ENCODE results near the gene ATP2A3.

ATP2A3 gene

DNA sequence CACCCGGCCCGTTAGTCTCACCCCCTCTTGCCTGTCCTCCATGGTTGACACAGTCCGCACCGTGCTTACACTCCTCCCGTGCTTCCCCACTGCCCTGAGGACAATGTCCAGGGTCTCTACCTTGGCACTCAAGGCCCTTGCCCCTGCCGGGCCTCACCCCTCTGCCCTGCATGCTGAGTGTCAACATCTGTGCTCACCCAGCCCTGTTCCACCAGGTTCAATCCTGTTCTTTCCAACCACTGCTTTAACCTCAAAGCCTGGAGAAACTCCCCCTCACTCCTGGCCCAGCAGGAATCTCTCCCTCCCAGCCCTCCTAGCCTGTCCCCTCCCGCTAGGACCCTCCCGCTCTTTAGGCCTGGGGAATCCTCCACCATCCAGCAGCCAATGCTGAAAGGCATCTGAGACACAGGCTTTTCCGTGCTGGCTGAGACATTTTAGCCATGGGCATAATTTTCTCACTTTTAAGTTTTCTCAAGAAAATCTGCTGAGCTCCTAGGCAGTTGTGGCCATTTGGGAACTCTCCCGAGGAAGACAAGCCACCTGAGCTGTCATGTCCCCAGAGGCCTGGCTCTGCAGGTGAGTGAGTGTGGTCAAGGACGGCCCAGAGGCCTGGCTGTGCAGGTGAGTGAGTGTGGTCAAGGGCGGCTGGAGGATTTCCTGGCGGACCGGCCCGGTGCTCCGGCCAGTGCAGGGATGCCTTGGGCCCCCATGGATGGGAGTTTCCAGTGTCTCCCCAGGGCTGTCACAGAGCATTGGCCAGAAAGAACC is 37.2 kb downstream of the ATP2A3 start:
- no peak for DNase-seq (ENCODE audit: low spot score)

DNA sequence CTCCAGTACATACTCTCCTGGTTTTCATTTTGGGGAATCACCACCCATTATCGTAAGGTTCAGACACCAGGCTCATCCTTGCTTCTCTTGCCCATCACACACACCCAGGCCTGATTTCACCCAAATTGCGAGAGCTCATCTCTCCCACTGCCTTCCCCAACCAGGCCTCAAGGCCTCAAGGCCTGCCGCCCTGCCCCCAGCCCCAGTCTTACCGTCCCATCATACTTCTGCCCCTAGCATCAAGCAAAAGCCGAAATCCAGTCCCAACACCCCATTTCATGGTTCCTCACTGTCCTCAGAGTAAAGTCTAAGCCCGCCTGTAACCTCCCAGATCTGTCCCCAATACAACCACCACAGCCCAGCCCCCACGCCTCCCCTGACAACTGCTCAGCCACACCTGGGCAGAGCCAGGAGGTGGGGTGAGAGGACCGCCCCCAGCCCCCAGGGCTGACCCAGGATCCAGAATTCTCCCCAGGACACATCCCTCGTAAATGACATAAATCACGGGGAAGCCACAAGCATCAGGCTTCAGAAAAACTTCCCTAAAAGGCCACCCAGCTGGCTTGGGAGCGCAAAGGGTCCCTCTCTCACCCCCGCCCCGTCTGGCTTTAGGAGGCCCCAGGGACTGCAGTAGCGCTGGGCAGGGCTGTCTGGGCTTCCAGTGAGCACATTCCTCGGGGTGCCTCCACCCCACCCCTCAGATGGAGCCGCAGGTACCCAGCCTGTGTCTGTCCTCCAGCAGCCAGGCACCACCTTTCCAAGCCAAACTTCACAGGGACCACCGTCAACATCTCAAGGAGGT is 38.4 kb downstream of the ATP2A3 start:
- DNase-seq (ENCODE audit: low spot score): no peak

DNA sequence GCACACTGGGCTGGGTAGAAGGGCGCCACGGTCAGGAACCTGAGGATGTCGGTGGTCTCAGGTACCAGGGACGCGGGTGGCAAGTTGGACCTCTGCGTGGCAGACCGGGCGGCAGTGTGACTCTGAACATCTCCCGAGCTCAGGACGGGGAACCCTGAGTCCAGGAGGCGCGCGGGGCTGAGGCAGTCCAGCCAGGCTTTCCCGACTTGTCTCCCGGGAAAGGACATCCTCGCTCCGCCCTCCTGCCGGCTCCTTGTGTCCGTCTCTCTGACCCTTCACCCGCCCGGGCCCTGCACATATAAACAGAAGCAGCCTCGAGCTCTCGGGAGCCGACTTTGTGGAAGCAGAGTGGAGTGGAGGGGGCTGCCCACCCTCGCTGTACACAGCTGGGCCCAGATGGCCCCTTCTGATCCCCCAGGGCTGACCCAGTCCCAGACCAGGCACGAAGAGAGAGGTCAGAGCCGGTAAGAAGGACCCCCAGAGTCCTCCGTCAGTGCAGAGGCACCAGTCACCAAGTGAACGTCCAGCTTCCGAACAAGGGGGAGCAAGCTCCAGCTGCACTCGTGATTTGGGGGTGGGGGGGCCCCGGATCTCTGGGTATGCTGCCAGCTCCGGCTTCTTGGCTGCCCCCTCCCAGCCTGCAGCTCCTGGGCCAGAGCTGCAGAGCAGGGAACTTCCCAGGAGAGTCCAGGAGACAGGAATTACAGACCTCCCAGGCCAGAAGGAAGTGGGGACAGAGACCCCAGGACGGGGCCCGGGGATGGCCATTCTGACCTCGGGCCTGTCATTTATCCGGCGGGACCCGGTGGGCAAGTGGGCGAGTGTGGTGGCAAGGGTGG is 39.5 kb downstream of the ATP2A3 start:
- no peak for DNase-seq (ENCODE audit: low spot score)

DNA sequence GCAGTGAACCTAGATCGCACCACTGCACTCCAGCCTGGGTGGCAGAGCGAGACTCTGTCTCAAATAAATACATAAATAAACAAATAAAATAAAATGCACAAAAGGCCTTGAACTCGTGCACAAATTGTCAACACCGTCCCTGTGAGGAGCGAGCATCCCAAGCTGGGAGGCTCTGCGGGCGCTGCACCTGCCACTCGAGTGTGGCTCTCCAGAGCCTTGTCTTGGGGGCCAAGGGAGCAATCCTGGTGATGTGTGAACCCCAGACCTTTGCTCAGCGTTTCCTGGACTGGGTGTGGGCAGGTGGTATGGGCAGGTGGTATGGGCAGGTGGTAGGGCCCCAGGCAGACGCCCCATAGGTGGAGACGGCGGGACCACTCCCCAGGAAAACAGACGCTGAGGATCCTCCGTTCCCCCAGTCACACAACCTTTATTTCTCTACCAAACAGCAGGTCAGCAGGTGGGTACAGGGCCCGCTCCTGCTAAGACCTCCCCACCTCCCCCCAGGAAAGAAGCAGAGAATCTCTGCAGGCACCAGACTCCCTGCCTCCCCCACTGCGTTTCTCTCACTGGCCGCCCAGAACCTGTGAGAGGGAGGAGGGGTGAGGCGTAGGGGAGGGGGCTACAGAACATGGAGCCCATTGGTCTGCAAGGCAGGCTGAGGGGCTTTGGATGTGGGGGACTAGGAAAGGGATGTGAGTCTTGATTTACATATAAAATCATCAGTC is 40.6 kb downstream of the ATP2A3 start:
- no peak for DNase-seq (ENCODE audit: low spot score)

DNA sequence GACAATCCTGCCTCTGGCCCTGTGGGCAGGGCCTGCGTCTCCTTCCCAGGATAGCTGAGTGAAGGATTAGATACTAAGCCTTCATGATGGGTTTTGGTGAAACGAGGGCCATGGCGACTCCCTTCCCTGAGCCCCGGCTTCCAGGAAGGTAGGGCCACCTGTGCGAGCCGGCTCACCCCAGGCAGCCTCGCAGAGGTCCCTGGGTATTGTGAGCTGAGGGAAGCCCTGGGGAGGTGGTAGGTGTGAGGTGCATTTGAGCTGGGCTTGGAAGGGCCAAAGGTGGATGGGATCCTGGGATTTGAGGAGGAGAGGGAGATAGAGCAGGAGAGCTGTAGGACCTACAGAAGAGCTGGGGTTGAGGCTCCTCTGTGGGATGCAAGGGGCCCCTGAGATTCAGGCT is 41.5 kb downstream of the ATP2A3 start:
- no peak for DNase-seq (ENCODE audit: low spot score)

DNA sequence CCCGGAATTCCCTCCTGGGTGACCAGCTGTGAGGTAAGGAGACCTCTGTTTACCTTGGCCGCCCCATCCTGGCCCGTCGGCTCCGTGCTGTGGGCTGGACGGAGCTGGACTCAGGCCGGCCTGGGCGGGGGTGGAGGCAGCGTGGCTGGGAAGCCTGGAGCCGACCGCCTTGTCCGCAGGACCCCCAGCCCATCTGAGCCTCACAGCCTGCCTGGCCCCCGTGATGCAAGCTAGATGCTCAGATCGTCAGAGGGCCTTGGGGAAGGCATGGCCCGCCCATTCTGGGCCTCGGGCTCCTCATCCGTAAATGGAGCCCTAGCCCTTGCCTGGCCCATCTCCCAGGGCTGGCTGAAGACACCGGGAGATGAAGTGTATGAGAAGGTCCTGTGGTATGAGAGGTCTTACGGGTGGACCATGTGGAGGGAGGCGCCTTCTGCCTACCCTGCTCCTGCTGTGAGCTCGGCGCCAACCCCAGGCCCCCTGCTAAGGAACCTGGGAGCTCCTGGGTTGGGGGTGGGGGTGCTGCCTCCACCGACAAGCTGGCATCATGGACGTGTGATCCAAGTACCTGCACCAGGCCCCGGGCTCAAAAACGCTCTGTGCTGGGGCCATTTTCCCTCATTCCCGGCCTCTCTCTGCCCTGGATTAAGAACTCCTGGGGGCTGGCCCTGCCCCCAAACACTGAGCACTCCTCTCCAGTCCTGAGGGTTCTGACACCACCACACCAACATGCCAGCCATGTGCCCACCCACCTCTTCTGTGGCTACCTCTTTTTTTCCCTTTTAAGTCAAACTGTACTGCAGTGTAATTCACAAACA is 42.5 kb downstream of the ATP2A3 start:
- no peak for DNase-seq (ENCODE audit: low spot score)

DNA sequence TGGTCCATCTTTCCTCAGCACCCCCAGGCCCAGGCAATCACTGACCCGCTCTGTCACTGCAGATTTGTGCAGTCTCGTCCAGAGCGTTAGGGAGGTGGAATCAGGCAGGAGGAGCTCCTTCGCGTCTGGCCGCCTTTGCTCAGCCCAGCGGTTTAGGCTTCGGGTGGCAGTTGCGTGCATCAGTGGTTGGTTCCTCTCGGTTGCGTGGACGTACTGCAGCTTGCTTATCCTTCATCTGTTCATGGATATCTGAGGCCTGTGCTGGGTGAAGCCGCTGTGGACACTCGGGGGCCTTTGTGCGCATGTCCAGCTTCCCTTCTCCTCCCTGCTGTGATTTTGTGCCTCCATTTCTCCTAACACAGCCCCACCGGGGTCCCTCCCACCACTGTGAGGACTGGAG is 43.2 kb downstream of the ATP2A3 start:
- peak; percentile 31 for DNase-seq (ENCODE audit: low spot score)

DNA sequence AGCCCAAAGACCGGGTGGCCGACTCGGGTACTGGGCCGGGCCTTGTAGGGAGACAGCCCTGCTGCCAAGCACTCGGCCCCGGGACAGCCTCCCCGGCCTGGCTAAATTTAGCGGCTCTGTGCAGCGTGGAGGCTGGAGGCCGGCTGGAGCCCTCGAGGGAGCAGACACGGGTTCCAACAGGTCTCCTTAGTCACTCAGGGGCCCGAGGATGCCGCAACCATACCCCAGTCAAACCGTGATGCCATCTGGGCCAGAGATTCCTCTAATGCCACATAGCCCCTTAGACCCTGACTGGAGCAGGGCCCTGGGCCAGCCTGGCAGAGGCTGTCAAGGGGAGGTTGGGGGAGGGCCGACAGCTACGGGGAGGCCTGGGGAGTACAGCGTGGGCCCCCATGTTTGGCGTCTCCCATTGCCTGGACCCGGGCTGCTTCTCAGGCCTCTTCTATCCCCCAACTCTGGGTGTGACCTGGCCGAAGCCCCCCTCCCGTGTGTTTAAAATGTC is 45.1 kb downstream of the ATP2A3 start:
- no peak for DNase-seq (ENCODE audit: low spot score)

DNA sequence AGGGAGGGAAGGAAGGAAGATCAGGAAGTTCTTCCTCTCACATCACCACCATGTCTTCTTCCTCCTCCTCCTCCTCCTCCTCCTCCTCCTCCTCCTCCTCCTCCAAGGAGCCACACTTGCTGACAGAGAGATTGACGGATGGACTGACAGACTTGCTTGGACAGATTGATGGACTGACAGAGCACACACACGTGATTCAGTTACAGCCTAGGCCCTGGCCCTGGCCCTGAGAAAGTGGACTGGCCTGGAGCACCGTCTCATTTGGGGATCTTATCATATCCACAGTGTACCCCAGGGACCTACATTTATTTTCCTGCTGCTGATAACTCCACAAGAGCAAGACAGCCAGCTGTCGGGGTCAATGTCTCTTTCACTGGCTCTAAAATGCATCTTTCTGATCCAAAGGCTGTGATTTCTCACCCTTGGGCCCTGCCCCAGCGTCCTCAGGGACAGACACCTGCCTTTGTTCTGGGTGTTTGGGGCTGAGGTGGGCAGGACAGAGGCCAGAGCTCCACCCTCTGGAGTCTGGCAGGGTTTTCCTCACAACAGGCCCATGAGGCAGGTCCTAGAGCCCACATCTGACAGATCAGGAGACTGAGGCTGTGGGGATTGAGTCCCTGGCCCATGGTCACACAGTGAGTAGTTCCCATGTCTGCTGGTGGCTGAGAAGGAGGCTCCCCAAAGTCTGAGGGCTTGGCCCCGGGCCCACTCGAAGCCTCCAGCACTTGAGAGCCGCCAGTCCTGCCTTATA is 45.7 kb downstream of the ATP2A3 start:
- DNase-seq (ENCODE audit: low spot score): no peak

DNA sequence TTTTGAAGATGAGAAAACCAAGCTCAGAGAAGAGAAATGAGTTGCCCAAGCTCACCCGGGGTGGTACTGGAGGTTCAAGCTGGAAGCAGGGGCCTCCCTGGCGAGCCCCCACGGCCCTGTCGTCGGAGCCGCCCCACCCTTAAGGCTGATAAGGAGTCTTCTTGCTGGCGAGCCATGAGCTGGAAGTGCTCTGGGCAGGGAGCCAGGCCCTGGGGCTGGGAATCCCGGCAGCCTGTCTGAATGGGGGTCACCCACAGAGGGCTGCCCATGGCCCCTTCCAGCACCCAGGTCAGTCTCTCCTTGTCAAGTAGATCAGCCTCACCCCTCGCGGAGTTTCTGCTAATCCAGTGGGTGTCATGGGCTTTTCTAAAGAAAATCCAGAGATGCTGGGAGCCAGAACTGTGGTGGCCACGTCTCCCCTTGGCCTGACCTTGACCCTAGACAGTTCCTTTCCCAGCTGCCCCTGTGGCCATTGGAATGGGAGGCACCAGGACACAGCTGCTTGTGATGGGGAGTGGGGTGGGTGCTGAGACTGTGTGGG is 46.8 kb downstream of the ATP2A3 start:
- peak; percentile 38 for DNase-seq (ENCODE audit: low spot score)

DNA sequence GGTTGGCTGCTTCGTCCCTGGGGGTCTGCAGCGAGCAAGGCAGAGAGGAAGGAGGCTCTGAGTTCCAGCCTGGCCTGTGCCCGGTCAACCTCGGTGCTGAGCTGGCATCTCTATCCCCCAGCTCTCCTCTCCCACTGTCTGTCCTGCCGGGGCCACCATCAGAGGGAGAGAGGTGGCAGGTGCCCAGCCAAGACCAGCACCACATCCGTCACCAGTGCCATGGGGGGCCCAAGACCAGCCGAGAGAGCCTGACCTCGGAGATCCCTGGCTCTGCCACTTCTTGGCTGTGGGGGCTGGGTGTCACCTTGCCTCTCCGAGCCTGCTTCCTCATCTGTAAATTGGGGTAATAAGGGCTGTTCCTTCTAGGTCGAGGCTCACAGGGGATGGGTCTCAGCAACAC is 47.4 kb downstream of the ATP2A3 start:
- DNase-seq (ENCODE audit: low spot score): no peak

DNA sequence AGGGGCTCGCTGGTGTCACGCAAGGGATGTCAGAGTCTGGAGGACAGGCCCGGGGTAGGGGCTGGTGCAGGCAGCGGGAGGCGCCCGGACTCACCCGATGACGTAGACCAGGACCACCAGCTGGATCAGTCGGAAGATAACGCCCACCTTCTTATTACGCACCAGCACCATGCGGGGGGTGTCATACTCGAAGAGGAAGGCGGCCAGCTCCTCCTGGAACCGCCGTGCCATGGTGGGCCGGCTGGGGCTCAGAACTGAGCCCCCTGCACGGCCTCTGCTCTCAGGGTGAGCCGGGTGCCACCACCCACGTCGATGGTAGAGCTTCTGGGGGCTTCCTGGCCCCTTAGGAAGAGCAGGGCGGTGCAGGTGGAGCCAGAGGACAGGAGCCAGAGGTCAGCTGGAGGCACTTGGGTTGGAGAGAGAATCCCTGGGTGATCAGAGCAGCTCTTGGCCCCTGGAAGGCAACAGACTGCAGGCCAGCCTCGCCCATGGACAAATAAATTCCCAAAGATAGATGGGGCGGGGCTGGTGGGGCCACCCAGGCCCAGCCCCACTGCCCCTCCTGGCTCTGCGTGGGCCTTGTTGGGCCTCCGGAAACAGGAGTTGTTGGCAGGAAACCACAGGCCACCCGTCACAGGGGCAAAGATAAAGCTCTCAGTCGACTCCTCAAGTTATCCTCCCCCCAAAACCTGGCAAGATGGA is 48.1 kb downstream of the ATP2A3 start, which contains the start of gene P2RX1:
P2RX1 (minus strand) TSS at position 471 of the 702 bp plus-strand sequence; CDS start at position 231, 240 bp downstream.
- DNase-seq (ENCODE audit: low spot score): no peak

DNA sequence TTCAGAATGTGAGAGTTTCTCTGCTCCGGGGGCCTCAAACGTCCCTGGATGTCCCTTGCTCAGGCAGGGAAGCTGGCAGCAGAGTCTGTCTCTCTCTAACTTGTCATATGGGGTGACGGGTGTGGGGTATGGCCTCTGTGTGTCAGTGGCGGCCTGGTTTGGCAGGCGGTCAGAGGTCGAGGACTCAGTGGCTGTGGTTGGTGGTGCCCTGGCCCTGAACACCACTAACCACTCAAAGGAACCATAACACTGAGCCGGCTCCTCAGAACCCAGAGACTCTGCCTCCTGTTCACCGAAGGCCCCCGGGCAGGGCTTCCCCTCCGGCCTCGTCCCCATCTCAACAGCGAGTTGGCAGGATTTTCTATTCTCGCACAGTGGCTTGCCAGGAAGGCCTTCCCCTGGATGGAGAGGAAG is 48.6 kb downstream of the ATP2A3 start:
- DNase-seq (ENCODE audit: low spot score): no peak

DNA sequence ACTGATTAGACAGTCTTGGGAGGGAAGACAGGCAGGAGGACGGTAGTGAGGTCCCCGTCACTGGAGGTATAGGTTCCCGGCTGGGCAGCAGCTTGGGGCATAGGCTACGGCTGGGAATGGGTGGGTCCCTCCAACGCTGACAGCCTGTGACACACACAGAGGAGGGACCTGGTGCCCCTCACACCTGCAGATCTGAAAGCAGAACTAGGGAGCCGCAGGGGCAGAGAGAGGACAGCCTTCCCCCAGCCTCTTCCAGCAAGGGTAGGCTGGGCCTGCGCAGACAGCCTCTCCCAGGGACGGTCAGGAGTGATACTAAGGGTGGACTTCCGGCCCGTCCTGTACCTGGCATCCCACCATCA is 49.9 kb downstream of the ATP2A3 start:
- no peak for DNase-seq (ENCODE audit: low spot score)

DNA sequence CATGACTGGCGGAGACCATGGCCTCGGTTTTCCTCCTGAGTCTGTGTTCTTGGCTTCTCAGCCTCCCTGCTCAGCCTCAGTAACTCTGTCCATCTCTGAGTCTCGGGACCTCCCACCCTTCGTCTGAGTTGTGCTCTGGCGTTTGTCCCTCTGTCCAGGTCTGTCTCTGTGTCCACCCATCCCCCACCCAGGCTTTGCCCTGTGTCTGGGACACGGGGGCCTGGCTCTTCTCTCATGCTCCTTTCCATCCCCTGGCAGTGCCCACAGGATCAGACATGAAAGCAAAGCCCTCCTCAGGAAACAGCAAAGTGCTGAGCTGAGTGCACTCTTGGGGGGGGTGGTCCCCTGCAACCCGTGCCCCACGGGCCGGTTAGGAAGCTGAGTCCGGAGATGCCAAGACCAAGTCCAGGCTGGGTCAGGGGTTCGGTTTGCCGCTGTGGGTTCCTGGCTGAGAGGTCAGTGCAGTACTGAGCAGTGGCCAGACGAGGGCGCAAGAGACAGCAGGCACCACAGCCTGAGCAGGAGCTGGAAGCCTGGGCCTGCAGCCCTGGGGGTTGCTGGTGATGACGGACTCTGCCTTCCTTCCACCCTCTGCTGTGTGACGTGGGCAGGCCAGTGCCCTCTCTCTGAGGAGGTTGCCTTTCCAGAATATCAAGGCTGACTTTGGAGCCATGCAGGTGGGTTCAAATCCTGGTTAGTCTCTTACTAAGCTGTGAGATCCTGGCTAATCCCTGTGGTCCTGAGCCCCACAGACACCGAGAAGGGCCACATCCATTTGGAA is 50.5 kb downstream of the ATP2A3 start:
- DNase-seq (ENCODE audit: low spot score): peak; percentile 94

DNA sequence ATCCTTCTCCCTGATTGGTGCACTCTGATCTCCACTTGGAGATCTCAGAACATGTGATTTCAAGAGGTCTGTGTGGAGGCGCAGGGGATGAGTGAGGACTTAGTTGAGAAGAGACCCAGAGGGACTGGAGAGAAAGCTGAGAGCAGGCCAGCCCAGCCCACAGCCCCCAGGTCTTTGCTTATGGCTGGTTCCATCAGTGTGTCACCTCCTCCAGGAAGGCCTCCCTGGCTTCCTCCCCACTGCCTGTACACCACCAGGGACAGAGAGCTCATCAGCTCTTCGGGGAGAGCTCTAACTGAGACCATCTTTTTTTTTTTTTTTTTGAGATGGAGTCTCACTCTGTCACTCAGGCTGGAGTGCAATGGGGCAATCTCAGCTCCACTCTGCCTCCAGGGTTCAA is 51.4 kb downstream of the ATP2A3 start:
- DNase-seq (ENCODE audit: low spot score): no peak

DNA sequence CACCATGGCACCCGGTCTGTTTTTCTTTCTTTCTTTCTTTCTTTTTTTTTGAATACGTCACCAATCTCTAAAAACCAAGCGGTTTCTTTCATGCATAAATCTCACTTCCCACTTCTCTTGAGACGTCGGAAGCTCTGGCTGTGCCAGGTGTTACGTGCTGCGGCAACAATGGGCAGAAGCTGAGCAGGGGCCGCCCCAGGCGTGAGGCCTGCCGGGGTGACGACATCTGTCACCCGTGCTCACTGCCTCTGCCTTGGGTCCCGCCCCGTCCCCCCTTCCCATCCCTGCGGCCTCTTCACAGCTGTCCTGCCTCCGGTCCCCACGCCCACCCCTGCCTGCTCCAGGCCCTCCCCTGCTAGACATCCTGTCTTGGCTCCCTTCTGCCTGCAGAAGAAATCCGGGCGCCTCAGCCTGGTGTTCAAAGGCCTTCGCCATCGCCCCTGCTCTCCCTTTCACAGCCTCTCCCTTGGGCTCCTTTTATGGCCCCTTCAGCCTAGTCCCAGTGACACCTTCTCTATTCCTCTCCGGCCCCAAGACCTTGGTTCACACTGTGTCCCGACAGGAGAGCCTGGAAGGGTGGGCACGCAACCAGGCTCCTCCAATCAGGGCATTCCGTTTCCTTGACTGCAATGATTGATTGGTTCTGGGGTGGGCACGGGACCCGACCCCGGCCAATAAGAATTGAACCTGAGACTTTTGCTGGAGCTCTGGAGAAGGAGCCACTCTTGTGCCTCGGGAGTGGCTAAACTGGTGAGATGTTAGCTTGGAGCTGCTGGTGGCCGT is 52.8 kb downstream of the ATP2A3 start:
- DNase-seq (ENCODE audit: low spot score): no peak

Data from AG20443 (cell line).